HepG2 (cell line): ENCODE results near the gene RHOT2. TPM values are rescaled to one million over a fixed set of nuclear protein-coding genes. Genes with fewer than 3 reads are reported as not detected.

Source experiments
- DBP ChIP-seq: sonication (generic); formaldehyde crosslinking; IDR thresholded peaks from 2 replicates; pipeline ENCODE4 v1.4.0; 2020; ENCODE audit warnings: missing genetic modification reagents; ENCODE audit errors: not compliant biosample characterization
- ETV6 ChIP-seq: sonication (generic); formaldehyde crosslinking; conservative IDR thresholded peaks from 2 replicates; pipeline ENCODE4 v1.4.0; 2020; ENCODE audit warnings: missing genetic modification reagents
- LCORL ChIP-seq, 2 experiments: fragments of 450-650 bp in 1 of 2; sonication (generic) in 1 of 2; formaldehyde crosslinking in 1 of 2; IDR thresholded peaks; 2 replicates each; pipeline versions ENCODE4 v1.5.0 to v1.6.1; 2017 to 2020; ENCODE audit warnings: antibody characterized with exemption in 1 of 2, missing genetic modification reagents in 1 of 2
- MXD4 ChIP-seq: IDR thresholded peaks from 2 replicates; pipeline ENCODE4 v1.6.1; 2016; ENCODE audit warnings: mild to moderate bottlenecking, missing biosample characterization, missing genetic modification reagents
- SNAPC2 ChIP-seq: sonication (generic); formaldehyde crosslinking; IDR thresholded peaks from 2 replicates; pipeline ENCODE4 v1.8.1; 2022; ENCODE audit warnings: mild to moderate bottlenecking, missing genetic modification reagents
- TBX2 ChIP-seq: sonication (generic); formaldehyde crosslinking; IDR thresholded peaks from 2 replicates; pipeline ENCODE4 v1.5.0; 2020; ENCODE audit warnings: missing genetic modification reagents, mild to moderate bottlenecking, borderline replicate concordance
- THAP11 ChIP-seq: IDR thresholded peaks from 2 replicates; pipeline ENCODE4 v1.6.1; 2016; ENCODE audit warnings: missing biosample characterization, missing genetic modification reagents
- TMF1 ChIP-seq: sonication (generic); formaldehyde crosslinking; IDR thresholded peaks from 2 replicates; pipeline ENCODE4 v1.8.1; 2022; ENCODE audit warnings: low read depth, missing genetic modification reagents
- ZBTB44 ChIP-seq: sonication (generic); formaldehyde crosslinking; IDR thresholded peaks from 2 replicates; pipeline ENCODE4 v1.4.0; 2020; ENCODE audit warnings: missing genetic modification reagents
- ZFAT ChIP-seq: sonication (generic); formaldehyde crosslinking; conservative IDR thresholded peaks from 2 replicates; pipeline ENCODE4 v1.8.1; 2023; ENCODE audit warnings: missing genetic modification reagents, inconsistent platforms
- ZNF263 ChIP-seq: sonication (generic); formaldehyde crosslinking; IDR thresholded peaks from 2 replicates; pipeline ENCODE4 v1.4.0; 2020; ENCODE audit warnings: missing genetic modification reagents
- ZNF274 ChIP-seq: sonication (generic); formaldehyde crosslinking; IDR thresholded peaks from 2 replicates; pipeline ENCODE4 v1.5.1; 2020; ENCODE audit warnings: mild to moderate bottlenecking, missing genetic modification reagents
- ZNF503 ChIP-seq: sonication (generic); formaldehyde crosslinking; IDR thresholded peaks from 2 replicates; pipeline ENCODE4 v1.4.0; 2020; ENCODE audit warnings: missing genetic modification reagents
- ZNF746 ChIP-seq: sonication (generic); formaldehyde crosslinking; IDR thresholded peaks from 2 replicates; pipeline ENCODE4 v1.8.0; 2022; ENCODE audit warnings: mild to moderate bottlenecking, missing genetic modification reagents
- ZUFSP ChIP-seq: sonication (generic); formaldehyde crosslinking; IDR thresholded peaks from 2 replicates; pipeline ENCODE4 v1.9.0; 2021; ENCODE audit warnings: missing genetic modification reagents, mild to moderate bottlenecking, borderline replicate concordance
- polyA plus RNA-seq, 8 experiments: library from polyadenylated mRNA; depleted of rRNA in 3 of 8; stranded (reverse) in 7 of 8; unstranded in 1 of 8; fragments of >200 nt; fragmentation: Illumina TruSeq in 4 of 8; extraction: Trizol in 4 of 8; gene quantifications; 2 replicates each; pipeline versions ENCODE4 v1.2.1 to v1.2.3, GENCODE V29; 2011 to 2016; ENCODE audit warnings: low read depth in 4 of 8, missing spikeins in 1 of 8, mixed read lengths in 1 of 8; ENCODE audit not compliant: insufficient read depth in 1 of 8
- total RNA-seq, 5 experiments: library from RNA; depleted of rRNA; stranded (reverse); fragments of >200 nt; fragmentation: Illumina TruSeq; extraction: Trizol; gene quantifications; 2 replicates each; pipeline ENCODE4 v1.2.3, GENCODE V29; 2016; ENCODE audit warnings: low read depth in 1 of 5
- TF ChIP-seq, protein P1 (sequence below): sonication (generic); formaldehyde crosslinking; IDR thresholded peaks from 2 replicates; pipeline ENCODE4 v1.5.1; 2020; ENCODE audit warnings: mild to moderate bottlenecking, missing genetic modification reagents, moderate library complexity
- TF ChIP-seq, protein P2 (sequence below): sonication (generic); formaldehyde crosslinking; IDR thresholded peaks from 2 replicates; pipeline ENCODE4 v1.8.0; 2022; ENCODE audit warnings: mild to moderate bottlenecking, missing genetic modification reagents, moderate library complexity

Gene RHOT2
- total and polyA plus RNA-seq, 2 of the 13 experiments (the other 11 are each of a cell fraction or from before 2014, with no cell fraction given): 63.6 to 76.9 TPM

GRCh38 chr16:636206-637080 is 31.5 kb upstream of the RHOT2 start, which contains the start of gene METTL26 (continued):
- TF ChIP-seq, protein P1, sequence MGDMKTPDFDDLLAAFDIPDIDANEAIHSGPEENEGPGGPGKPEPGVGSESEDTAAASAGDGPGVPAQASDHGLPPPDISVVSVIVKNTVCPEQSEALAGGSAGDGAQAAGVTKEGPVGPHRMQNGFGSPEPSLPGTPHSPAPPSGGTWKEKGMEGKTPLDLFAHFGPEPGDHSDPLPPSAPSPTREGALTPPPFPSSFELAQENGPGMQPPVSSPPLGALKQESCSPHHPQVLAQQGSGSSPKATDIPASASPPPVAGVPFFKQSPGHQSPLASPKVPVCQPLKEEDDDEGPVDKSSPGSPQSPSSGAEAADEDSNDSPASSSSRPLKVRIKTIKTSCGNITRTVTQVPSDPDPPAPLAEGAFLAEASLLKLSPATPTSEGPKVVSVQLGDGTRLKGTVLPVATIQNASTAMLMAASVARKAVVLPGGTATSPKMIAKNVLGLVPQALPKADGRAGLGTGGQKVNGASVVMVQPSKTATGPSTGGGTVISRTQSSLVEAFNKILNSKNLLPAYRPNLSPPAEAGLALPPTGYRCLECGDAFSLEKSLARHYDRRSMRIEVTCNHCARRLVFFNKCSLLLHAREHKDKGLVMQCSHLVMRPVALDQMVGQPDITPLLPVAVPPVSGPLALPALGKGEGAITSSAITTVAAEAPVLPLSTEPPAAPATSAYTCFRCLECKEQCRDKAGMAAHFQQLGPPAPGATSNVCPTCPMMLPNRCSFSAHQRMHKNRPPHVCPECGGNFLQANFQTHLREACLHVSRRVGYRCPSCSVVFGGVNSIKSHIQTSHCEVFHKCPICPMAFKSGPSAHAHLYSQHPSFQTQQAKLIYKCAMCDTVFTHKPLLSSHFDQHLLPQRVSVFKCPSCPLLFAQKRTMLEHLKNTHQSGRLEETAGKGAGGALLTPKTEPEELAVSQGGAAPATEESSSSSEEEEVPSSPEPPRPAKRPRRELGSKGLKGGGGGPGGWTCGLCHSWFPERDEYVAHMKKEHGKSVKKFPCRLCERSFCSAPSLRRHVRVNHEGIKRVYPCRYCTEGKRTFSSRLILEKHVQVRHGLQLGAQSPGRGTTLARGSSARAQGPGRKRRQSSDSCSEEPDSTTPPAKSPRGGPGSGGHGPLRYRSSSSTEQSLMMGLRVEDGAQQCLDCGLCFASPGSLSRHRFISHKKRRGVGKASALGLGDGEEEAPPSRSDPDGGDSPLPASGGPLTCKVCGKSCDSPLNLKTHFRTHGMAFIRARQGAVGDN (CRISPR knock-in tag): peak; percentile 93
- TF ChIP-seq THAP11 (CRISPR knock-in tag) (peak; percentile 100), TBX2 (CRISPR knock-in tag) (no peak; the same call in 1 of the 2 replicates), ZUFSP (no peak), SNAPC2 (CRISPR knock-in tag) (peak; percentile 65), ZNF503 (CRISPR knock-in tag) (0 out of 2 replicates have a peak, but pooled peaks have one; percentile 7), ZFAT (CRISPR knock-in tag) (no peak), ETV6 (CRISPR knock-in tag) (peak; percentile 45; the same call in 1 of the 2 replicates), ZNF263 (CRISPR knock-in tag) (peak; percentile 19), DBP (no peak), ZNF274 (CRISPR knock-in tag) (no peak), LCORL (IDR thresholded peaks at IDR 0.05) (no peak), LCORL (CRISPR knock-in tag; IDR thresholded peaks at IDR 0.05) (no peak), MXD4 (CRISPR knock-in tag) (peak; percentile 93), ZBTB44 (CRISPR knock-in tag) (no peak), TMF1 (peak; percentile 87), ZNF746 (CRISPR knock-in tag) (no peak)
- TF ChIP-seq, protein P2, sequence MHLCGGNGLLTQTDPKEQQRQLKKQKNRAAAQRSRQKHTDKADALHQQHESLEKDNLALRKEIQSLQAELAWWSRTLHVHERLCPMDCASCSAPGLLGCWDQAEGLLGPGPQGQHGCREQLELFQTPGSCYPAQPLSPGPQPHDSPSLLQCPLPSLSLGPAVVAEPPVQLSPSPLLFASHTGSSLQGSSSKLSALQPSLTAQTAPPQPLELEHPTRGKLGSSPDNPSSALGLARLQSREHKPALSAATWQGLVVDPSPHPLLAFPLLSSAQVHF (CRISPR knock-in tag): peak; percentile 59
